Tibial nerve (tissue), 4 donors: ENCODE measurements around the gene ART1.

Experiments used
- EP300 ChIP-seq, 2 donors: sonication (generic); formaldehyde crosslinking; IDR thresholded peaks; one replicate each; pipeline ENCODE4 v1.6.1; 2017; ENCODE audit warnings: antibody characterized with exemption in 2 of 2, mild to moderate bottlenecking in 1 of 2
- POLR2A ChIP-seq, 2 donors: fragments of 450-650 bp; IDR thresholded peaks; one replicate each; pipeline ENCODE4 v1.6.1; 2017; ENCODE audit warnings: antibody characterized with exemption in 2 of 2, mild to moderate bottlenecking in 2 of 2, moderate library complexity in 2 of 2
- TF ChIP-seq, protein P1 (sequence below), 5 experiments: fragments of 200-600 bp in 3 of 5; fragments of 450-650 bp in 2 of 5; sonication (generic) in 3 of 5; IDR thresholded peaks; one replicate each; pipeline ENCODE4 v1.5.1; 2016 to 2019; ENCODE audit warnings: antibody characterized with exemption in 5 of 5, mild to moderate bottlenecking in 3 of 5, moderate library complexity in 2 of 5

DNA sequence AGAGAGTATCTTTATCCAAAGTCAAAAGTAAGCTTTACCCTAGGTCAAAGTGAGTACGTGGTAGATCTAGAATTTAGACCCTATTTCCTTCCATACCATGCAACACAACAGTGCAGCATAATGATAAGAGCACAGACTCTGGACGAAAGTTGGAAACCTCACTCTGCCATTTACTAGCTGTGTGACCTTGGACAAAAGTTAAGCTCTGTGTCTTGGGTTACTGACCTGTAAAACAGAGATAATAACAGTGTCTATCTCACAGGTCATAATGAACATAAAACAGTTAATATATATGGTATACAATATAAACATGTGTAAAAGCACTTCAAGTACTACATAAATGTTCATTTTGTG lies 39.9 kb downstream of the ART1 start:
- TF ChIP-seq, protein P1, sequence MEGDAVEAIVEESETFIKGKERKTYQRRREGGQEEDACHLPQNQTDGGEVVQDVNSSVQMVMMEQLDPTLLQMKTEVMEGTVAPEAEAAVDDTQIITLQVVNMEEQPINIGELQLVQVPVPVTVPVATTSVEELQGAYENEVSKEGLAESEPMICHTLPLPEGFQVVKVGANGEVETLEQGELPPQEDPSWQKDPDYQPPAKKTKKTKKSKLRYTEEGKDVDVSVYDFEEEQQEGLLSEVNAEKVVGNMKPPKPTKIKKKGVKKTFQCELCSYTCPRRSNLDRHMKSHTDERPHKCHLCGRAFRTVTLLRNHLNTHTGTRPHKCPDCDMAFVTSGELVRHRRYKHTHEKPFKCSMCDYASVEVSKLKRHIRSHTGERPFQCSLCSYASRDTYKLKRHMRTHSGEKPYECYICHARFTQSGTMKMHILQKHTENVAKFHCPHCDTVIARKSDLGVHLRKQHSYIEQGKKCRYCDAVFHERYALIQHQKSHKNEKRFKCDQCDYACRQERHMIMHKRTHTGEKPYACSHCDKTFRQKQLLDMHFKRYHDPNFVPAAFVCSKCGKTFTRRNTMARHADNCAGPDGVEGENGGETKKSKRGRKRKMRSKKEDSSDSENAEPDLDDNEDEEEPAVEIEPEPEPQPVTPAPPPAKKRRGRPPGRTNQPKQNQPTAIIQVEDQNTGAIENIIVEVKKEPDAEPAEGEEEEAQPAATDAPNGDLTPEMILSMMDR (IDR thresholded peaks at IDR 0.05), result no peak
- TF ChIP-seq POLR2A (IDR thresholded peaks at IDR 0.05), result no peak
- no peak for TF ChIP-seq EP300 (IDR thresholded peaks at IDR 0.05)
